ENCODE measurements around the gene NME7. TPM values are rescaled to one million over a fixed set of nuclear protein-coding genes. Genes with fewer than 3 reads are reported as not detected.
A peak's percentile ranks its signal among the peaks of the same experiment; 100 is the strongest.

NME7 gene
- total and polyA plus RNA-seq, 7 donors, result 4.4 to 39.9 (median 20.1) TPM

DNA sequence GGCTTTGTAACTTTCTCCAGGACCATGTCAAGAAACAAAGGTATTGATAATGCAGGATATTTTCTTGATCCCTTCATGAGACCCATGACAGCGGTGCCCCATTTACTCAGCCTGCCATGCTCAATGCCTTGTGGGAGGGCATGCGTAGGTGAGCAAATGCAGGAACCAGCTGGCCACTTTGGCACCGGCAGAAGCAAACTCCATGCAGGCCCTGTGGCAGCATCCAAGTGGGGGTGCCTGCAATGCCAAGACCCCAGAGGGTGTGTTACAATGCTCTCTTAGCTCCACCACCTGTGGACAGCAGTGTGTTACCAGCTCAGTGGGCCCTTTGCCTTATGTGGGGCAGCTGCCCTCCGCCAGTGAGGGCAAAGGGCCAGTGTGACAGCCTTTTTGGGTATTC, 153.0 kb downstream of the NME7 start:
- Histone ChIP-seq H3K4me3 (no peak overlapping the region), H3K4me1 (peaks cover 0 to 5% (median under 1%) of the 10 kb centered on the region in 4 donors), H3K27ac (no peak overlapping the region), H3K27me3 (no peaks in the 10 kb centered on the region), H3K36me3 (no peaks in the 10 kb centered on the region), H3K9me3 (no peaks in the 10 kb centered on the region)
- DNase-seq, result no peak
- intact Hi-C loops (cut with DNase I), result no loop called here
- no peak for TF ChIP-seq POLR2AphosphoS5 (IDR thresholded peaks at IDR 0.05)
- TF ChIP-seq EP300 (IDR thresholded peaks at IDR 0.05), result no peak
- TF ChIP-seq, protein P1, sequence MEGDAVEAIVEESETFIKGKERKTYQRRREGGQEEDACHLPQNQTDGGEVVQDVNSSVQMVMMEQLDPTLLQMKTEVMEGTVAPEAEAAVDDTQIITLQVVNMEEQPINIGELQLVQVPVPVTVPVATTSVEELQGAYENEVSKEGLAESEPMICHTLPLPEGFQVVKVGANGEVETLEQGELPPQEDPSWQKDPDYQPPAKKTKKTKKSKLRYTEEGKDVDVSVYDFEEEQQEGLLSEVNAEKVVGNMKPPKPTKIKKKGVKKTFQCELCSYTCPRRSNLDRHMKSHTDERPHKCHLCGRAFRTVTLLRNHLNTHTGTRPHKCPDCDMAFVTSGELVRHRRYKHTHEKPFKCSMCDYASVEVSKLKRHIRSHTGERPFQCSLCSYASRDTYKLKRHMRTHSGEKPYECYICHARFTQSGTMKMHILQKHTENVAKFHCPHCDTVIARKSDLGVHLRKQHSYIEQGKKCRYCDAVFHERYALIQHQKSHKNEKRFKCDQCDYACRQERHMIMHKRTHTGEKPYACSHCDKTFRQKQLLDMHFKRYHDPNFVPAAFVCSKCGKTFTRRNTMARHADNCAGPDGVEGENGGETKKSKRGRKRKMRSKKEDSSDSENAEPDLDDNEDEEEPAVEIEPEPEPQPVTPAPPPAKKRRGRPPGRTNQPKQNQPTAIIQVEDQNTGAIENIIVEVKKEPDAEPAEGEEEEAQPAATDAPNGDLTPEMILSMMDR (IDR thresholded peaks at IDR 0.05), result no peak
- no peak for TF ChIP-seq POLR2A (IDR thresholded peaks at IDR 0.05)
- 97 to 99% methylated on average over 4 of the region's 4 CpGs for WGBS, 2 donors

DNA sequence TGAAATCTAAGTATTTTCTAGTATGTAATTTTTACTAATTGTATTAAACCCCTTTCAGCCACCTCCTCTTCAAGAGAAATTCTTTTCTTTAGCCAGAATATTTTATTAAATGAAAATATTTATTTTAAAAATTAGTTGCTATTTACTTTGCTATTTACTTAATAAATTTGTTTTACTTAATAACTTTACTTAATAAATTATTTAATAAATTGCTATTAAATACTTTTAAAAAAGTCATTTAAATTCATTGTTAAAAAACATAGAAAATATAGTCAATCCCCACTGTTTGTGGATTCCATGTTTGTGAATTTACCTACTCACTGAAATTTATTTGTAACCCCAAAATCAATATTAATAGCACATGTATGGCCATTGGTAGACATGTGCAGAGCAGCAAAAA, 155.5 kb downstream of the NME7 start:
- TF ChIP-seq POLR2A (IDR thresholded peaks at IDR 0.05), result no peak
- no peak for TF ChIP-seq EP300 (IDR thresholded peaks at IDR 0.05)
- TF ChIP-seq, protein P1 (IDR thresholded peaks at IDR 0.05), result no peak
- TF ChIP-seq POLR2AphosphoS5 (IDR thresholded peaks at IDR 0.05), result no peak
- Histone ChIP-seq H3K36me3 (no peaks in the 10 kb centered on the region), H3K27me3 (no peaks in the 10 kb centered on the region), H3K4me1 (peaks cover 0 to 30% (median 16%) of the 10 kb centered on the region in 4 donors), H3K27ac (no peak overlapping the region), H3K9me3 (no peaks in the 10 kb centered on the region), H3K4me3 (no peak overlapping the region)
- intact Hi-C loops (cut with DNase I), result no loop called here
- no peak for DNase-seq

DNA sequence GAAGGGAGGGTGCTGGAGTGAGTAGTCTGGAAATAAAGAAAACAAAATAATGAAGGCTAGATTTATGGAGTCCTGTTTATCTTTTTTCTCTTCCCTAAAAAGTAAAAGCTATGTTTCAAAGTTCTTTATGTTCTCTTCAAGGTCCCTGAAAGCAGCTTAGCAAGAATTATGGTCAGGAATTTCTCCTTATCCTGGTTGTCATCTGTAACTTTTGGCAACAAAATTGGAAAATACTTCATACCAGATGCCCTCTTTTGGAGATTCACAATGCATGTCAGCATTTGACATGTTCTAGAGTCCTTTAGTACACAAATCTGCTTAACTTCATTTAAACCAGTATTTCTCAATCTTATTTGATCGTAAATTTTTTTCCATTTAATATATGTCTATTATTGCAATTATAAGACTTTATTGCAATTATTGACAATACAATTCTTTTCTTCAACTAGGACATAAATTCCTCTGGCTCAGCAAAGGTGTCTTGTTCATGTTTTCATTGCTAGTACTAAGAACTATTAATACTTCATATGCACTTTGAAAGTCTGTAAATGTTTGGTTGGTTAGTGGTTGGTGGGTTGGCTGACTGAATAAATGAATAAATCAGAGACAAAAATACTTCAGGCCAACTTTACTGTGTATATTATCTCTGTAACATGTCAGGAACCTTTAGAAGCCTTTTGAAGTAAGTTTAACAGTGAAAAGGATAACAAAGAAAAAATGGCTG, 159.6 kb downstream of the NME7 start:
- no peak for DNase-seq
- intact Hi-C loops (cut with DNase I), result loop anchor here (5.0 to 10.0 kb wide), 2 partner anchors 46 to 603 kb away; no protein-coding TSS in a partner anchor
- H3K27ac ChIP-seq, result peak overlapping the region in 3 of 4 donors; percentile 7 to 77 (median 60)
- TF ChIP-seq, protein P1 (IDR thresholded peaks at IDR 0.05), result no peak
- TF ChIP-seq POLR2AphosphoS5 (IDR thresholded peaks at IDR 0.05) (peak; percentile 81 to 94 (median 88)), POLR2A (IDR thresholded peaks at IDR 0.05) (no peak), EP300 (IDR thresholded peaks at IDR 0.05) (peak in 3 of 4 donors; percentile 56 to 80 (median 70))
- H3K36me3 ChIP-seq, result no peaks in the 10 kb centered on the region
- H3K4me3 ChIP-seq, result no peak overlapping the region
- no peaks in the 10 kb centered on the region for H3K9me3 ChIP-seq
- H3K4me1 ChIP-seq, result peaks cover 0 to 31% (median 17%) of the 10 kb centered on the region in 4 donors
- 91 to 96% methylated on average over 1 of the region's 1 CpG for WGBS, 2 donors
- no peaks in the 10 kb centered on the region for H3K27me3 ChIP-seq

DNA sequence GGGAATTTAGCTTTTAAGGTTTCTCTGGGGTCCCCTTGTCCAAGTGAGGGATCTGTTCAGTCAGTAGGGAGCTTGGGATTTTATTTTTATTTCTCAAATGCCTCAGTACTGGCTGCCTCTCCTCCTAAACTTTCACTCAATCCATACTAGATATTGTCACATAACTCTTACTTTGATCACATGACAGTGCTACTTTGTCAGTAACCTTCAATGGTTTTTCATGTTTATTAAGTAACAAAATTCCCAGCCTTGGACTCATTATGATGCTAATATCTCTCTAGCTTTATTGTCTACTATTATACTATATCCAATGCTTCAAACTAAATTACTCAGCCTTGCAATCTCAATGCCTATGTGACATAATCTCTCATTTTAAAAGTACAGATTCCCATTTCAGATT, 163.4 kb downstream of the NME7 start:
- Histone ChIP-seq H3K4me1 (peaks cover 0 to 21% (median 14%) of the 10 kb centered on the region in 4 donors), H3K4me3 (no peak overlapping the region), H3K27ac (no peak overlapping the region), H3K9me3 (no peaks in the 10 kb centered on the region), H3K27me3 (no peaks in the 10 kb centered on the region), H3K36me3 (no peaks in the 10 kb centered on the region)
- TF ChIP-seq, protein P1 (IDR thresholded peaks at IDR 0.05), result no peak
- TF ChIP-seq POLR2AphosphoS5 (IDR thresholded peaks at IDR 0.05), result no peak
- TF ChIP-seq POLR2A (IDR thresholded peaks at IDR 0.05), result no peak
- TF ChIP-seq EP300 (IDR thresholded peaks at IDR 0.05), result no peak
- intact Hi-C loops (cut with DNase I), result loop anchor here (10.0 kb wide), 1 partner anchor 599 kb away; no protein-coding TSS in a partner anchor
- no peak for DNase-seq

Measured in sigmoid colon (tissue), 7 donors.